GM21576 (cell line): Measurements from ENCODE around the gene MDGA2.
"Not testable (repeated sequence)": the region's sequence is repeated elsewhere in the genome, so short reads cannot be mapped to it uniquely, and the experiment has no call there.

Experiments used
- ATAC-seq: cut with Tn5 transposase; IDR thresholded peaks from one replicate; pipeline ENCODE4 v1.9.1; 2021; ENCODE audit warnings: mild to moderate bottlenecking, moderate library complexity; ENCODE audit not compliant: unreplicated experiment

MDGA2 gene

DNA sequence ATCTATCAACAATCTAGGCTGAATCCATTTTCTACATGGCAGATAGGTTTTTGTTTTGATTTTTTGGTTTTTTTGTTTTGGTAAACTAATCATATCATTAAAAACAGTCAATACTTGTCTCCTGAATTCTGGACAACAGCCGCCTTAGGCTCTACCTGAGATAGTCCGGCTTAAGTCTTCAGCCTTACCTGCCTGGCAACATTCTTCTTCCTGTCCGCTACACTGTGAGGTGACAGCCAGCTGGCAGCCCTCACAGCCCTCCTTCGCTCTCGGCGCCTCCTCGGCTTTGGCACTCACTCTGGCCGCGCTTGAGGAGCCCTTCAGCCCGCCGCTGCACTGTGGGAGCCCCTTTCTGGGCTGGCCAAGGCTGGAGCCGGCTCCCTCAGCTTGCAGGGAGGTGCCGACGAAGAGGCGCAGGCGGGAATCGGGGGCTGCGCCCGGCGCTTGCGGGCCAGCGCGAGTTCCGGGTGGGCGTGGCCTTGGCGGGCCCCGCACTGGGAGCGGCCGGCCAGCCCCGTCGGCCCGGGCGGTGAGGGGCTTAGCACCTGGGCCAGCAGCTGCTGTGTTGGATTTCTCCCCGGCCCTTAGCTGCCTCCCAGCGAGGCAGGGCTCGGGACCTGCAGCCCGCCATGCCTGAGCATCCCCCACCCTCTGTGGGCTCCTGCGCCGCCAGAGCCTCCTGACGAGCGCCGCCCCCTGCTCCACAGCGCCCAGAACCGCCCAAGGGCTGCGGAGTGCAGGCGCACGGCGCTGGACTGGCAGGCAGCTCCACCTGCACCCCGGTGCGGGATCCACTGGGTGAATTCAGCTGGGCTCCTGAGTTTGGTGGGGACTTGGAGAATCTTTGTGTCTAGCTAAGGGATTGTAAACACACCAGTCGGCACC is 49.0 kb downstream of the MDGA2 start:
- ATAC-seq = no peak

DNA sequence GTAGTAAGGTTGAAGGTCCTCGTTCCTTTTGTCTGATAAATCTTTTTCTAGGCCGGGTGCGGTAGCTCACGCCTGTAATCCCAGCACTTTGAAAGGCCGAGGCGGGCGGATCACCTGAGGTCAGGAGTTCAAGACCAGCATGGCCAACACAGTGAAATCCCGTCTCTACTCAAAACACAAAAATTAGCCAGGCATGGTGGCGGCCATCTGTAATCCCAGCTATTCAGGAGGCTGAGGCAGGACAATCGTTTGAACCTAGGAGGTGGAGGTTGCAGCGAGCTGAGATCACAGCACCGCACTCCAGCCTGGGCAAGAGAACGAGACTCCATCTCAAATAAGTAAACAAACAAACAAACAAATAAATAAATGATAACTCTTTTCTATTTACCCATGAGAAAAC is 51.3 kb downstream of the MDGA2 start:
- not testable (repeated sequence) for ATAC-seq

DNA sequence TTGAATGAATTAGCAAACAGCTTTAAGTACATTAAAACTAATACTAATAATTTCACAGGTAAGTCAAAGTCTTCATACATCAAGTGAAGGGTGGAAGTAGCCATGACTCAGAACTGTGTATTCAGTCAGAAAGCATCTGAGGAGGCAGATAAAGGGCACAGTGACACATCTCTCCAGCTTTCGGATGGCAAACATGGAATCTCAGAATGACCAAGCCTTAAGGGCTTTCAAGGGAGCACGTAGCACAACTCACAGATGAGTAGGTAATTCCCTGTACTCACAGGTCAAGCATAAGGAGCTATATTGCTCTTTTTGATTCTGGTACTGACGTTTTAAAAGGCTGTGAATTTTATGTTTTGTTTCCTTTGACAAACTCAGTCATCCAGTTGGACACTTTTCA is 56.0 kb downstream of the MDGA2 start:
- no peak for ATAC-seq

DNA sequence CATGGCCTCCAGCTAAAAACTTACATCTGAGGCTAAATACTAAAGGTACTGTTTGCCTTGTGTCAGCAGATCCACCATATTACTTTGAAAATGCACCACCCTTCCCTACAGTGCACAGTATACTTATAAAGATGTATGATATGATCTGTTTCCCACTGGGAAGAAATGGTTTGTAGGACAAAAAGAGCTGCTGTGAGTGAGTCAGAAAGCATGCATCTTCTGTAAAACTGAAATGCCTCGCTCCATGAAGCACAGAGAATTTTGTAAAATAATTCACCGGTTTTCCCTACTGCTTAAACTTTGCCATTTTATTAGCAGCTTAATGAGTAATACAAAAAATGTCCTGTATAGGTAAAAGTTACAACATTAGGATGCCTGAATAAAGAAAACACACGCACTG is 68.8 kb downstream of the MDGA2 start:
- no peak for ATAC-seq

DNA sequence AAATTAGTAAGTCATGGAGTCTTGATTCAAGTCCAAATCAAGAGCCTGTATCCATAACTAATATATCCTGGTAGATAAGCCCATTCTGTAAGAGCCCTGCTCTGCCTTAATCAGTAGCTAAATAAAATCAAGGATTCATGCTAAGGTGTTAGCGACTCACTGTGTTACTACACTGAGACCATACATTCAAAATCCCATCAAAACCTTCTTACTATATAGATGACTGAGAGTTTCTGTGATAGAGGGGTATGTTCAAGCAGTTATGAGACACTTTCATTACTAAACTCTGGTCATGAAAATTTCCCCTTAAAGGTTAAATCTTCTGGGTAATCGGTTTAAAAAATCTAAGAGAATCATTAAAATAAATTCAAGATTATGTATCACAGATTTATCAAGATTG is 78.5 kb downstream of the MDGA2 start:
- no peak for ATAC-seq

DNA sequence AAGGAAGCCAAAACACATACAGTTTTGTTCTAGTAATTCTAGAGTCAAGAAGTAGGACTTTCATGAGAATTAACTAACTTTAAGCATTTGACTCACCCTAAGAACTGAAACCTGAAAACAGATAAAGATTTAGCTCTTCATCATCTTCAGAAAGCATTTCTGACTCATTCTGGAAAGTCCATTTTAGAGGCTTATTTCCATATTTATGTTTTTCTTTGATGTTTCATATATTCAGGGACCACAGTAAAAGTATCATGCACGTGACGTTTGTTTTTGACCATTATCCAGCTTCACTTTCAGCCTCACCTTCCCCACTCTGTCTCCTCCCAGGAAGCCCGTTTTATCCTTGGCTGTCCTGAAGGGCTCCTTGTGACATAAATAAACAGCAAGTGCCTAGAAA is 79.2 kb downstream of the MDGA2 start:
- ATAC-seq = peak; percentile 83

DNA sequence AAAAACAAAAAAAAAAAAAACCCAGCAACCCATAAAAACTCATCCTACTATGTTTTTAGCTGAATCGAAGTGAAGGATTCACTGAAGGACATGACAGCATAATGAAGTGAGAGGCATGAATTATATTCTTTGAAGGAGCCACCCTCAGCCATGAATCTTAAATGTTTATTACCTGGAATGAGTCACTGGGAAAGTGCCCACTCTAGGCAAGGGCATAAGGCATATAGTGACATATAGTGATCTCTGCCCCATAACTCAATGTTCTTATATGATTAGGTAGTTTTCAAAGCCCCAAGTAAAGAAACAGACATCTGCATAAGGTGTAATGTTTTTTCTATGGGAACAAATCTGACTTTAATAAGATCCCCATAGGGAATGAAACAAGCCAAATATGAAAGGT is 79.9 kb downstream of the MDGA2 start:
- no peak for ATAC-seq

DNA sequence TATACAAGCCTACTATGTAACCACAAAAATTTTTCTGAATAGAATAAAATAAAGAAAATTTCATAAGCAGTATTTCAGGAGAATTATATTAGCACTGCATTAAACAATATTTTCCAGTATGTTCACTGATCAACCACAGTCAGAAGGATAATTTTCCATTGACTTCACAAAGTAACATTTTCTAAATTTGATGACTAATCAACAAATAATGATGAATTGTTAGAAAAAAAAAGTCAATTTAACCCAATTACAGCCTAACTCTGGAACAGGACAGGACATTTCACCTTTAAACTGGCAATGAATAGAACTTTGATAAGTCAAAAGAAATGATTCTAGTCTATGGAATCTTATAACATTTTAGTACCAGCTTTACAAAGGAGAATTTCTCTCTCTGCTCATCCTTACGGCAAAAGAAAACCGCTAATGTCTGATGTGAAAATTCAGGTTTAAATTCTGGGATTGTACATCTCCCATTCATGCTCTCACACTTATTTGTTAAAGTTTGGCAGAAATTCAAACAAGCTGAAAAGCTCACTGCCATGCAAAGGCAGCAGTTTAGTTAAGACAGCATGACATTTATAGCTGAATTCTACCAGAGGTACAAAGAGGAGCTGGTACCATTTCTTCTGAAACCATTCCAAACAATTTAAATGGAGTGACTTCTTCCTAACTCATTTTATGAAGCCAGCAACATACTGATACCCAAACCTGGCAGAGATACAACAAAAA is 84.5 kb downstream of the MDGA2 start:
- no peak for ATAC-seq

DNA sequence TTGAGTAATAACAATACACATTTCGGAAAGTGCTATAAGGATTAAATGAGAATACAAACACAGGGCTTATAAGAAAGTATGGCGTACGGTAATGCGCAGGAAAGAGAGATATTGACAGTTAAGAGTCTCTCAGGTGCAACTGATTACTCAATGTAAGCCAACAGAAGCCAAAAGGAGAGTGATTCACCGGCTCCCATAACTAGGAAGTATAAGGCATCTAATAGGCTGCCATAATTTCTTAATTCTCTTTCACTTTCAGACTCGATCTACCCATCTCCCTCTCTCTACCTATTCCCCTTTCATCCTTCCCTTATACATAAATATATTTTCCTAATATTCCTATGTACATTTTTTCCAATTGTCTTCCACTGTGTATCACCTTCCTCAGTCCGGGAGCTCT is 90.0 kb downstream of the MDGA2 start:
- ATAC-seq = no peak

DNA sequence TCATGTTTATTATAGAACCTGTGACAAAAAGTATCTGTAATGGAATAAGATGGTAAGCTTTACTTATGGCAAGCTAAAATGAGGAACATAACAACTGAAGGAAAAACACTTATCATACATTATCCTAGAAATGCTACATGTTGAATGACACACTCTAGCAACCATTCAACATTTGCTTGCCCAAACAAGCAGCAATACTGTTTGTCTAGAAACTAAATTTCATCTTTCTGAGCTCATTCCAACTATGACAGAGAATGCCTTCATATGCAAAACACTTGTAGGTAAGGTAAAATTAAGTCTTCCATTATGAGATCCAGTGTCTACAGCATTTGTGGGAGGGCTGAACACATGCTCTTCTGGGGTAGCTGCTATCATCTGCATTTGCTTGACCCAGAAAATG is 108.1 kb downstream of the MDGA2 start:
- ATAC-seq = no peak

DNA sequence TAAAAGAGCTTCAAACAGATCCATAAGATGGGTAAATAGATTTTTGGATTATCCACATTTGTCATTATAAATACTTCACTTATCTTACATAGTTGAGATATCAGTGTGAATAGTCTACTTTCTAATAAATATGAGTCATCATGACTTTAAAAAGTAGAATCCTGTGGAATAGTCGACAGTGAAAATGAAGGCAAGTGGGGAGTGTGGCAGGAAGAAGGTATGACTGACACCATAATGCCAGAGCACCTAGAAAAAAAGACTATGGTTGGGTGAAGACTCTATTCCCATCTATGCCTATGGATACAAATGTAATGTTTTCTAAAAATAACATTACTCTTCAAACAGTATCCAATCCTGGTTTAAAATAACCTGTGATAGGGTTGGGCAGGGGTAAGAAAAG is 117.5 kb downstream of the MDGA2 start:
- no peak for ATAC-seq

DNA sequence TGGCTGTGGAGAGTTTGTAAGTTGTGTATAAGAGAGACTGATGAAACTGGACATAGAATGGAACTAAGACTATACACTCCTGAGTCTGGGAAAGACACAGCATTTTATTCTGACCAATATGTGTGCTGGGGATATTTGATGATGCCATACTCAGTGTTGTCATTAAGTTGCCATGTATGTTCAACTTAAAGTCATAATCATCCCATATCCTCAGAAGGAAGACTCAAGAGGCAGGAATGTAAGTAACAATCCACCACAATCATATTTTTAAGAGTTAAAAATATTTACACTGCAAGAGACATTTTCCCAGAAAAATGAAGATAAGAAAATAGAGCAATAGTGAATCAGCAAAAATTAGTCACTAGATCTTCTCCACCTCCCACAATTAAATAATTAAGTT is 120.1 kb downstream of the MDGA2 start:
- no peak for ATAC-seq

DNA sequence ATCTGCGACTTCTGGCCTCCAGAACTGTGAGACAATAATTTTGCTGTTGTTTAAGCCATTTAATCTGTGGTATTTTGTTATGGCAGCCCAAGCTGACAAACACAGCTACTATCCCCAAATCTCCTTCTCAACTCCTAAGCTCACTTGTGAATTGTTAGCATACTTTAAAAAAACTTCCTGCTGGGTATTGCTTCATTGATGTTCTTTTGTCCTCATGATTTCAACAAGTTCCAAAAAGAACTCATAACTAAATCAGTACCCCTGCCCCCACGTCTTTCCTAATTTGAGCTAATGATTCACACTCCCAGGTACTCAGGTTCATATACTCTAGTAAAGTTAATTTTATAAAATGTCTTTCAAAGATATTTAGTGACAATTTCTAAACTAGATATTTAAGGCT is 125.5 kb downstream of the MDGA2 start:
- ATAC-seq = no peak

DNA sequence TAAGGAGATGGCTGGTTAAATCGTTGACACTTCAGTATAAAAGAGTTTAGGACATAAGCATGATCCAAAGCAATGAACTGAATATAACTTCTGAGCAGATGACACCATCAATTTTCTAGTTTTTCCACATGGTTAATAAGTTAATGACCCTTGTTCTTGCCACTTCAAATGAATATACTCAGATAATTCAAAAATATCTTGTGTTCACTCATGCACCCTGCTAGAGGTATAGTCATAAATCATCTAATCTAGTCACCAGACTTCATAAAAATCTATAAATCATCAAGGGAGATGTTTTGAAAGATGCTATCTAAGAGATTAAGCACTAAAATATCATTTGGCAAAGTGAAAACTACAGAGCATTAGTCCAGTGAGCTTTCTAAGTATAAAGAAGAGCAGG is 131.9 kb downstream of the MDGA2 start:
- no peak for ATAC-seq

DNA sequence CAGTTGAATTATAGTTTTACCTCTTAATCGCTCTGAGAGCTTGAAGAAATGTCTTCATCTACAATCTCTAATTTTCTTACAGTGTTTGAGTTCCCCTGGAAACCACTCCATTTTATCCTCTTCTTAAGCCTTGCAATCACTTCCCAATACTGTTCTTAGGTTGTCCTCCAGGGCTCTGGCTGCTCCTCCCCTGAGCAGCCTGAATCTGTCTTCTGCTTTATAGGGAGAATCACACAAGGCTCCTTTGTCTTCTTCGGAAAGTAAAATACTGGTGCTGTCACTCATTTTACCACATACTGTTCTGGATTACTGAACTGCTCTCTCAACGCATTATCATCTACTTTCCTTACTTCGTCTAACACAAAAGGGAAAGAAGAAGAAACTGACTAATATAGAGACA is 133.7 kb downstream of the MDGA2 start:
- ATAC-seq = no peak

DNA sequence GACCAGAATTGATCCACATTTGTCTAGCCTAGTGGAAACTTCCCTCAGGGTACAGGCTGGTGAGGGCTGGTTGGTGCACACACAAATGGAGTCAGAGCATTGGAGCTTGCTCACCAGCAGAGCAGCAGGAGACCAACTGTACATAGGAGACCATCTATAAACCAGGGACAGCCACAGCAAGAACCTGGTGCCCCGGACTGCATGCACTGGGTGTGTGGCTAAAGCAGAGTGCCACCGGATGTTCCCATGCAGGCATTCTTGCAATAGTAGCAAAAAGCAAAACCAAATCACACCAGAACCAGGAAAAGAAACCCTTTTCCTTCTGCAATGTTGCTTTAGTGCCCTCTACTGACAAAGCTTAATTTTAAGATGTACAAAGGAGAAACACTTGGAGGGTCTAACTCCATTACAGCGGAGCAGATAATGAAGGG is 136.4 kb downstream of the MDGA2 start:
- ATAC-seq = no peak

DNA sequence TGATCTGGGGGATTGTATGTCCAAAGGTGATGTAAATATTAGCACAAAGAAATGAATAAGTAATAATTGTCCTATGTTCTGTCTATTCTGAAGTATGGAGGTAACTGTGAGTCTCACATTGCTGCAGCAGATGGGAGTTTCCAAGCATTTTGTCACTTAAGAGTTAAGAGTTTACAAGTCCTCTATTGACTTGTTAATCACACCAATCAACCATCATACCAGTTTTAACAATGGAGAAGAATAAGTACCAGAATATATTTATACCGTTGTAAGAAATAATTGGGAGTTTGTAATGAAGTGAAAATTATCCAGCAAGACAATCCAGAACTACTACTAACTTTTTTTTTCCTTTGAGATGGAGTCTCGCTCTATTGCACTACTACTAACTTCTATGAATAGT is 139.1 kb downstream of the MDGA2 start:
- ATAC-seq = no peak

DNA sequence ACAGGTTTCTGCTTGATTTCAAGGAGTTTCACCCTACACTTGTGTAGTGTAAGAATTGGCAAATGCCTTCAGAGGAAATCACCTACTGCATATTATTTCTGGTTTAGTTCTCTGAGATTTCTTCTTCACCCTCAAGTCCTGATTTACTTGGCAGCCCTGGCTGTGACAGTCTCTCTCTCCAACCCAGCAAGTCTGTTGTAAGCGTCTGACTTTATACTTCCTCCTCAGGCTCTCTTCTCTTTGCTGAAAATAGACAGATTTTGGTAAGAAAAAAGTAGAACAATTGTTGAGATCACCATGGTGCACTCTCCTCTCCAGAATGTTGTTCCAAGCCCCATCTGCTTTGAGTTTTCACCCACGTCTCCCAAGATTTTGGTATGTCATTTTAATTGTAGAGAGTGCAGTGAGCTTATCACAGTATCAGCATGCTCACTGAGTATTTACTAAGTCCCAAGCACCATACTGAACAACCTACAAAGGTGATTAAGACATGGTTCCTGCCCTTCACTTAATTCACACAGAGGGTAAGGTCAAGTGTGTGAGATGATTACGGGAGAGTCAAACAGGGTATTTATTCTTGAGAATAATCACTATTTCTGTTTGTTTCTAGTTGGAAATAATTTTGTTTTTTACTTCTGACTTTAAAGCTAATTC is 148.7 kb downstream of the MDGA2 start:
- ATAC-seq = no peak

DNA sequence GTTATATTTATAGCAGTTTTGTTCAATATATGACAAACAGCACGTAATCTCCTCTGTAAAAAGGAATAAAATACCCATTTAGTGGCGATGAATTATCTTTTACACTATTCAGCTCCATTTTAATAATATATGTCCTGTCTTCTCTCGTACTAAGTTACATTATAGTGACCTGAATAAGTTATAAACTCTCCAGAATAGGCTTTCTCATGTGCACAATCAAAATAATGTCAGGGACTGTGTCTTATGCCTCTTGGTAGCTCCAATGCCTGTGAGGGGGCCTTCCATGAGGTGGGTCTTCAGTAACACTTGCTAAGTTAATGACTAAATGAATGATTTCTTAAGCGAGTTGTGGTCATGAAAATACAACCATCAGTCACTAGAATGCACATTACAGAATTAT is 150.9 kb downstream of the MDGA2 start:
- ATAC-seq = no peak

DNA sequence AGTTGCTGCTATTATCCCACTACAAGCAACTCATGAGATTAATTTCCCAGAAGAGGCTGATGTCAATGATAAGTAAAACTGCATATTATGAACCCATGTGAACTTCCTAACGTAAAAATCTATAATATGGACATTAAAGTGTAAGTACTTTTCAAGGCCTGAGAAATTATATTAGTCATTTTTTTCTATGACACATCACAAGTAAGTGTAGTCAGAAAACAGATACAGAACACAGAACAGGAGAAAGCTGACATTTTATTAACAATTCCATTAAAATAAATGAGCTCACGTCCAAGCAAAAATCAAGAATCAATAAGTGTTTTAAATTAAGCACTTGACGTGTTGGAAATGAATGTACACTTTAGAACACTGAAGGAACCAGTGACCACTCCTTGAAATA is 155.0 kb downstream of the MDGA2 start:
- no peak for ATAC-seq

DNA sequence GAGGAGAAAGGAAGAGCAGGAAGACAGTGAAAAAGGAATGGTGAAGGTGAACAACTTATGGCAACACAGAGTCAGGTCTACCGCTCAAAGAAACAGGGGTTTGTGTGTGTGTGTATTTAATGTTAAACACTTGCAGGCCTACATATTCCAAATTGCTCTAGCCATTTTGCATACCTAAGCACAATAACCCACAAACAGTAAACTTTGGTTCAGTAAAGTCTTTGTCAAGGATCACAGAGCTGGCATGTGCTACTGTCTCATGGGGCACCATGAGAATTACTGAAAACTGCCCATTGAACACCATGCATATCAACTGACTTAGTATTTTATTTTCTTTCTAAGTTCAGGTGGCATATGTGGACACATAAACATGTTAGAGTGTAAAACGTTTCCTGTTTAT is 163.6 kb downstream of the MDGA2 start:
- ATAC-seq = no peak

DNA sequence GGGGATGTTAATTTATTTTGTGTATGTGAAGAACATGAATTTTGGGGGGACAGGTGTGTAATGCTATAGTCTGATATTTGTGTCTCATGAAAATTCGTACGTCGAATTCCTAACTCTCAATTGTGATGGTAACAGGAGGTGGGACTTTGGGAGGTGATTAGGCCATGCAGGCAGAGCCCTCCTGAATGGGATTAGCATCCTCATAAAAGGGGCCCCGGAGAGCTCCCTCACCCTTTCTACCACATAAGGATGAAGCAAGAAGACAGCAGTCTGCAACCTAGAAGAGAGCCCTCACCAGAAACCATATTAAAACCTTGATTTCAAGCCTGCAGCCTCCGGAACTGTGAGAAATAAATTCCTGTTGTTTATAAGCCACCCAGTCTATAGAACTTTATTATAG is 165.4 kb downstream of the MDGA2 start:
- ATAC-seq = no peak
